Type B pancreatic cell (in vitro differentiated cells): ENCODE results near the gene LHFPL3. TPM values are rescaled to one million over a fixed set of nuclear protein-coding genes. Genes with fewer than 3 reads are reported as not detected.

Experiments used
- DNase-seq: peaks from one replicate; pipeline ENCODE4 v3.0.0; 2021; ENCODE audit warnings: mixed read lengths; ENCODE audit not compliant: unreplicated experiment; ENCODE audit errors: extremely low spot score
- H3K27ac Mint-ChIP-seq: 2 replicates; pipeline ENCODE4 v1.8.0; 2021; ENCODE audit warnings: mild to moderate bottlenecking, mixed read lengths
- H3K27me3 Mint-ChIP-seq: 2 replicates; pipeline ENCODE4 v1.8.0; 2021; ENCODE audit warnings: mixed read lengths
- H3K36me3 Mint-ChIP-seq: 2 replicates; pipeline ENCODE4 v1.8.0; 2021; ENCODE audit warnings: mixed read lengths
- H3K4me1 Mint-ChIP-seq: one replicate; pipeline ENCODE4 v1.8.0; 2021; ENCODE audit warnings: mixed read lengths; ENCODE audit not compliant: unreplicated experiment
- H3K4me3 Mint-ChIP-seq: 2 replicates; pipeline ENCODE4 v1.8.0; 2021; ENCODE audit warnings: mild to moderate bottlenecking, mixed read lengths
- H3K9me3 Mint-ChIP-seq: 2 replicates; pipeline ENCODE4 v1.8.0; 2021; ENCODE audit warnings: mixed read lengths
- total RNA-seq: library from RNA; stranded (reverse); gene quantifications from 2 replicates; pipeline ENCODE4 v1.2.1, GENCODE V29; 2021; ENCODE audit warnings: low replicate concordance
- TF ChIP-seq, protein P1 (sequence below): fragments of 200-600 bp; sonication (generic); conservative IDR thresholded peaks from 2 replicates; pipeline ENCODE4 v1.5.0; 2021; ENCODE audit warnings: antibody characterized with exemption, mild to moderate bottlenecking

LHFPL3 gene
- total RNA-seq, 1 donor from 2014 or later: 0.31 TPM

DNA sequence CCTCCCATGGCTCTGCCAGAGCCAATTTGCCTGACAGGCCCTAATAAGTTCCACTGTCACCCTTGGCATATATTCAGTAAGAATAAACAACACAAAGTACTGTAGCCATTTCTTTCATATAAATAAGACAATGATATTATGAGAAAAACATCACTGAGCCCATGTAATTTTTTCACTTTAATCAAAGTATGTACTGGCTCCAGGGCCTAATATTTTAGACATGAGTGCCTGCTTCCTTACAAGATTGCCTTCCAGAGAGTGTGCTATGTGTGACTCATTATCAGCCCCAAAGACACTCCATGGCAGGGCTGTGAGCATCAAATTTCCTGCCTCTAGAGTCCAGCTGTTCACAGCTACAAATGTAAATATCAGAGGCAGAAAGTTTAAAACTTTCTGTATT lies 297.6 kb downstream of the LHFPL3 start:
- TF ChIP-seq, protein P1, sequence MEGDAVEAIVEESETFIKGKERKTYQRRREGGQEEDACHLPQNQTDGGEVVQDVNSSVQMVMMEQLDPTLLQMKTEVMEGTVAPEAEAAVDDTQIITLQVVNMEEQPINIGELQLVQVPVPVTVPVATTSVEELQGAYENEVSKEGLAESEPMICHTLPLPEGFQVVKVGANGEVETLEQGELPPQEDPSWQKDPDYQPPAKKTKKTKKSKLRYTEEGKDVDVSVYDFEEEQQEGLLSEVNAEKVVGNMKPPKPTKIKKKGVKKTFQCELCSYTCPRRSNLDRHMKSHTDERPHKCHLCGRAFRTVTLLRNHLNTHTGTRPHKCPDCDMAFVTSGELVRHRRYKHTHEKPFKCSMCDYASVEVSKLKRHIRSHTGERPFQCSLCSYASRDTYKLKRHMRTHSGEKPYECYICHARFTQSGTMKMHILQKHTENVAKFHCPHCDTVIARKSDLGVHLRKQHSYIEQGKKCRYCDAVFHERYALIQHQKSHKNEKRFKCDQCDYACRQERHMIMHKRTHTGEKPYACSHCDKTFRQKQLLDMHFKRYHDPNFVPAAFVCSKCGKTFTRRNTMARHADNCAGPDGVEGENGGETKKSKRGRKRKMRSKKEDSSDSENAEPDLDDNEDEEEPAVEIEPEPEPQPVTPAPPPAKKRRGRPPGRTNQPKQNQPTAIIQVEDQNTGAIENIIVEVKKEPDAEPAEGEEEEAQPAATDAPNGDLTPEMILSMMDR: no peak

DNA sequence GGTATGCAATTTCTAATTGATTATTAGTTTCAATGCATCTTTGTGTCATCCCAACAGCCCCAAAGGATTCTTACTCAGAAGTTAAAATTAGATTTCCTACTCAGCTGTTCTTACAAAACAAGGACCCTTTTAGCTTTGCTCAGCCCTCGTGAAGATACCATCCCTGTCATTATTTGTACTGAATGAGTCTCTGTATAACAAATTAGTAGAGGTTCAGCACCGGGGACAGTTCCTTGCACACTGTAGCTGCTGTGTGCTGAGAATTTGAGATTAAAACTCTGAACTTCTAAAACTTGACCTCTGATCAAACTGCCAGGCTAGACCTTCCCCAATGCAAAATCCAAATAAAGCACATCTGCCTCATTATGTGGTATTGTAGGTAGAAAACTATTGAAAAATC lies 299.1 kb downstream of the LHFPL3 start:
- Mint-ChIP-seq H3K4me3 (no peak overlapping the region), H3K27ac (no peak overlapping the region), H3K36me3 (no peaks in the 10 kb centered on the region), H3K27me3 (peaks cover 12% of the 10 kb centered on the region), H3K9me3 (no peaks in the 10 kb centered on the region), H3K4me1 (no peaks in the 10 kb centered on the region)
- DNase-seq: no peak
- TF ChIP-seq, protein P1: no peak

More for the DNA sequence above, 297.6 kb downstream of the LHFPL3 start:
- no peaks in the 10 kb centered on the region for H3K36me3 Mint-ChIP-seq
- no peak overlapping the region for H3K27ac Mint-ChIP-seq
- no peak overlapping the region for H3K4me3 Mint-ChIP-seq
- DNase-seq: no peak
- no peaks in the 10 kb centered on the region for H3K9me3 Mint-ChIP-seq
- no peaks in the 10 kb centered on the region for H3K4me1 Mint-ChIP-seq
- peaks cover 7% of the 10 kb centered on the region for H3K27me3 Mint-ChIP-seq

DNA sequence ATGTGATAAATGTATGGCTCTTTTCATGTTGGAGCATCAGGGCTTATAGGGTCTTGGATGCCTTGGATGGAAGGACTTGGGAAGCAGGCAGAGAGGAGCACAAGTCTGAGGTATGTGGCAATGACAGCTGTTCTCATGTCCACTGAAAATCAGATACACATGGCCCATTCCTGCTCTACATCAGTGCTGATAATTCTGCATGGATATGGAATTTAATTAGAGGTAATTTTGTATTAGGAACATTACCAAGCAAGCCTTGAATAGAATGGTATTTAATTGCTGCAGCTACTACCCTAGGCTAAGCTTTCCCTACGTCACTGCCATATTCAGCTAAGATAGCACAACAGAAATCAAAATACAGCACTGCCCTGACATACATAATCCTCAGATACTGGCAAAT lies 299.6 kb downstream of the LHFPL3 start:
- H3K27me3 Mint-ChIP-seq: peaks cover 15% of the 10 kb centered on the region
- no peaks in the 10 kb centered on the region for H3K36me3 Mint-ChIP-seq
- no peaks in the 10 kb centered on the region for H3K9me3 Mint-ChIP-seq
- H3K4me3 Mint-ChIP-seq: no peak overlapping the region
- TF ChIP-seq, protein P1: no peak
- no peak for DNase-seq
- H3K4me1 Mint-ChIP-seq: no peaks in the 10 kb centered on the region
- no peak overlapping the region for H3K27ac Mint-ChIP-seq

DNA sequence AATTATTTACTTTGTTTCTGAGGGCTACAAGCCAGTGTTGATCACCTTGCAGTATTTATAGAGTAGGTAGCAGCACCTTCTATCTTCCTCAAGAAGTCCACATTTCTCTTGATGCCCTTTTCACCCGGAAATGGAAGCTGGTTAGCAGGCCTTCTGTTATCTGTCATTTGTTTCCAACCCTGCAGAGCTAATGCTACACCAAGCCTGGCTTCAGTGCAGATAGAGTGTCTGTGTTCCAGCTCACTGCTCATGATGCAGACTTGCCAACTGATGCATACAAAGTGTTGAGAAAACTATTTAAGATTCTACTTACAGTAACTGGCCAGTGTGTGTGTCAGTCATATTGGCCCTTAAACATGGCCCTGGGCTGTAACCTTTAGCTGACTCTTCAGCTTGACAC lies 301.0 kb downstream of the LHFPL3 start:
- Mint-ChIP-seq H3K9me3 (no peaks in the 10 kb centered on the region), H3K4me3 (no peak overlapping the region), H3K27ac (no peak overlapping the region), H3K4me1 (no peaks in the 10 kb centered on the region), H3K27me3 (peaks cover 18% of the 10 kb centered on the region), H3K36me3 (no peaks in the 10 kb centered on the region)
- no peak for DNase-seq
- TF ChIP-seq, protein P1: no peak

DNA sequence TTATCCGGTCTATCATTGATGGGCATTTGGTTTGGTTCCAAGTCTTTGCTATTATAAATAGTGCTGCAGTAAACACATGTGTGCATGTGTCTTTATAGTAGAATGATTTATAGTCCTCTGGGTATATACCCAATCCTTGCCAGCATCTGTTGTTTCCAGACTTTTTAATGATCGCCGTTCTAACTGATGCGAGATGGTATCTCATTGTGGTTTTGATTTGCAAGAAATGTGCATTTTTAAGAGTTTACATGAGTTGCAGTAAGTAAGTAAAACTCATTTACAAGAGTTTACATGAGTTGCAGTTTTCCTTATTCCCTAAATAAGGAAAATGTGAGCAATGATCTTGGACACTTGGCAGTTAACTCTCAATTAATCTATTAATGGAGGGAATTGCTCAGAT lies 312.1 kb downstream of the LHFPL3 start:
- Mint-ChIP-seq H3K27ac (no peak overlapping the region), H3K9me3 (no peaks in the 10 kb centered on the region), H3K4me1 (no peaks in the 10 kb centered on the region), H3K4me3 (no peak overlapping the region), H3K27me3 (peaks cover 32% of the 10 kb centered on the region), H3K36me3 (no peaks in the 10 kb centered on the region)
- TF ChIP-seq, protein P1: no peak
- no peak for DNase-seq

DNA sequence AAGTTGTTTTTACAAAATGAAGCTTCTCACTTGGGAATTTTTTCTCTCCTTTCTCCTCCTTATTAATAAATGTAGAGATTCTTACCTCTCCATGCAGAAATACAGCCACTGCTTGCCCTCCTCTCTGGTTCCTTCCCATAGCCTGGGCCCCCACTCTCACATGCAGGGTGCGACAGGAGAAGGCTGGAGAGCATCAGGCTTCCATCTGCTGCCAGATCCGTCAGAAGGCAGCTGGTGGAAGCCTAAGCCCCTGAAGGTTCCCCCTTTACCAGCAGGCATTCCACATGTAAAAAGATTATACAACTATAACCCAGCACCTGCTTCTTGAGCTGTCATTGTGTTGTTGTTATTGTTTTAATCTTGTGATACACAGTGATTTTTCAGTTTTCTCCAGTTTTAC lies 314.2 kb downstream of the LHFPL3 start:
- H3K36me3 Mint-ChIP-seq: no peaks in the 10 kb centered on the region
- peaks cover 21% of the 10 kb centered on the region for H3K27me3 Mint-ChIP-seq
- H3K4me1 Mint-ChIP-seq: no peaks in the 10 kb centered on the region
- no peak for DNase-seq
- no peak overlapping the region for H3K4me3 Mint-ChIP-seq
- H3K9me3 Mint-ChIP-seq: no peaks in the 10 kb centered on the region
- no peak overlapping the region for H3K27ac Mint-ChIP-seq
- TF ChIP-seq, protein P1: no peak
